GM20000 (cell line): ENCODE results near the gene LYRM1.

Experiments used
- DNase-seq: peaks from one replicate; pipeline ENCODE4 v3.0.0; 2012; ENCODE audit warnings: low spot score
- CTCF ChIP-seq: IDR thresholded peaks from 2 replicates; pipeline ENCODE4 v1.5.1; 2012; ENCODE audit warnings: mild to moderate bottlenecking, control low read depth; ENCODE audit errors: extremely low read depth, missing control alignments

Gene LYRM1

GRCh38 chr16:20866801-20867200, 33.8 kb upstream of the LYRM1 start:
- DNase-seq, result no peak
- no peak for TF ChIP-seq CTCF

GRCh38 chr16:20867585-20867984, 33.0 kb upstream of the LYRM1 start:
- no peak for DNase-seq
- TF ChIP-seq CTCF, result no peak

GRCh38 chr16:20868890-20869289, 31.7 kb upstream of the LYRM1 start:
- no peak for DNase-seq

GRCh38 chr16:20870122-20870820, 30.3 kb upstream of the LYRM1 start:
- no peak for DNase-seq
- no peak for TF ChIP-seq CTCF

More at GRCh38 chr16:20868890-20869289, 31.7 kb upstream of the LYRM1 start:
- no peak for TF ChIP-seq CTCF

- DNase-seq, result no peak
- no peak for TF ChIP-seq CTCF
Observed at GRCh38 chr16:20871258-20871657, 29.3 kb upstream of the LYRM1 start.

GRCh38 chr16:20871941-20872815, 28.4 kb upstream of the LYRM1 start:
- TF ChIP-seq CTCF, result no peak
- DNase-seq, result no peak

GRCh38 chr16:20873331-20873730, 27.2 kb upstream of the LYRM1 start:
- TF ChIP-seq CTCF, result no peak
- DNase-seq, result no peak
